GM12874 (cell line): ENCODE data around the gene ARHGEF38.

ENCODE experiments used
- TF ChIP-seq, protein P1 (sequence below): IDR thresholded peaks from 2 replicates; pipeline ENCODE4 v1.5.1; 2011; ENCODE audit warnings: low read depth, mild to moderate bottlenecking, control low read depth, low read length, moderate library complexity; ENCODE audit not compliant: insufficient read depth

The ARHGEF38 gene

DNA sequence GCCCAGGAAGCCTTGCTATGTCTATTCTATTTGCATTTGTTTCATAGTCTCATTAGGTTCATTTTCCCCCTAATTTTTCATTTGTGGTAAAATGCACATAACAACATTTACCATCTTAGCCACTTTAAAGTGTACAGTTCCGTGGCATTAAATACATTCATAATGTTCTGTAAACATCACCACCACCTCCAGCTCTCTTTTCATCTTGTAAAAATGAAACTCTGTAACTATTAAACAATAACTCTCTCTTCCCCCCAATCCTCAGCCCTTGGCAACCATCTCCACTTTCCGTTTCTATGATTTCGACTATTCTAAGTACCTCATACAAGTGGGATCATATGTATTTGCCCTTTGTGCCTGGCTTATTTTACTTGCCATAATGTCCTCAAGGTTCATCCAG, 19.9 kb downstream of the ARHGEF38 start:
- TF ChIP-seq, protein P1, sequence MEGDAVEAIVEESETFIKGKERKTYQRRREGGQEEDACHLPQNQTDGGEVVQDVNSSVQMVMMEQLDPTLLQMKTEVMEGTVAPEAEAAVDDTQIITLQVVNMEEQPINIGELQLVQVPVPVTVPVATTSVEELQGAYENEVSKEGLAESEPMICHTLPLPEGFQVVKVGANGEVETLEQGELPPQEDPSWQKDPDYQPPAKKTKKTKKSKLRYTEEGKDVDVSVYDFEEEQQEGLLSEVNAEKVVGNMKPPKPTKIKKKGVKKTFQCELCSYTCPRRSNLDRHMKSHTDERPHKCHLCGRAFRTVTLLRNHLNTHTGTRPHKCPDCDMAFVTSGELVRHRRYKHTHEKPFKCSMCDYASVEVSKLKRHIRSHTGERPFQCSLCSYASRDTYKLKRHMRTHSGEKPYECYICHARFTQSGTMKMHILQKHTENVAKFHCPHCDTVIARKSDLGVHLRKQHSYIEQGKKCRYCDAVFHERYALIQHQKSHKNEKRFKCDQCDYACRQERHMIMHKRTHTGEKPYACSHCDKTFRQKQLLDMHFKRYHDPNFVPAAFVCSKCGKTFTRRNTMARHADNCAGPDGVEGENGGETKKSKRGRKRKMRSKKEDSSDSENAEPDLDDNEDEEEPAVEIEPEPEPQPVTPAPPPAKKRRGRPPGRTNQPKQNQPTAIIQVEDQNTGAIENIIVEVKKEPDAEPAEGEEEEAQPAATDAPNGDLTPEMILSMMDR: no peak

DNA sequence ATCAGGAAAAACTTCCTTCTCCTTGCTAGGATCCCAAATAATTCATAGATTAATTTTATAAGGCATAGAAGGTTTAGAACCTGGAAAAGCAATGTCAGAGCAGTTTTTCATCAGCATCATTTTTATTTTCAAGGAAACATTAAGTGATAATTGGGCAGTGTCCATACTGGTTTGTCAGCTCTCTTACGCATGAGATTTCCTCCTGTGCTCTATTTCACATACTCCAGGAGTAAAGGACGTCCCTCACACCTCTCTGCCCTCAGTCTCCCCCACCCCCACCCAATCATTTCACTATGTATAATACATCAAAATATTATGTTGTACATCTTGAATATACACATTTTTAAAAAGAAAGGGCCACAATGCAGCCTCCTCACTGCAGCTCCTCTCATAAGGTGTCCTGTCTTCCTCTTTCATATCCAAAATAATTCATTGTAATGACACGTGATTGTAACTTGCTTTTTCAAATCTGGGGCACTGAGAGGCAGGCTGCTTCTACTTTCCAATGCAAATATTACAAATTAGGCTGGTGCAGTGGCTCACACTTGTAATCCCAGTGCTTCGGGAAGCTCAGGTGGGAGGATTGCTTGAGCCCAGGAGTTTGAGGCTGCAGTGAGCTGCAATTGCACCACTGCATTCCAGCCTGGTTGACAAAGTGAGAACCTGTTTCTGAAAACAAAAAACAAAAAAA, 34.4 kb downstream of the ARHGEF38 start:
- TF ChIP-seq, protein P1: no peak

DNA sequence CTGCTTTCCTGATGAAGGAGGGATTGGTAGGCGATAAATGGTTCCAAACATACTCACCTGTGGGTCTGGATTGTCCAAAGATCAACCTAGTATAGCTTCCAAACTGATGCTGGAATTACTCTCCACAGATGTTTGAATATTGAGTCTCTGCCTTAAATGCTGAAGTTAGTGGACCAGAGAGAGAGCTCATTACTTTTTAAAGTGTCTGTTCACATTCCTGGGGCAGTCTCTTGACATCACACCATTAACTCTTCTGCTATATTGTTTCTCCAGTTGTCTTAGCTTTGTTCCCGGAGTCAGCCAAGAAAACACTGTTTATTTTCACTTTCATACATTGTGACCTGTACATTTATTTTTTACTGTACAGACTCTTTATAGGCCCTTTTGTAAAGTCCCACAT, 35.4 kb downstream of the ARHGEF38 start:
- TF ChIP-seq, protein P1: no peak

DNA sequence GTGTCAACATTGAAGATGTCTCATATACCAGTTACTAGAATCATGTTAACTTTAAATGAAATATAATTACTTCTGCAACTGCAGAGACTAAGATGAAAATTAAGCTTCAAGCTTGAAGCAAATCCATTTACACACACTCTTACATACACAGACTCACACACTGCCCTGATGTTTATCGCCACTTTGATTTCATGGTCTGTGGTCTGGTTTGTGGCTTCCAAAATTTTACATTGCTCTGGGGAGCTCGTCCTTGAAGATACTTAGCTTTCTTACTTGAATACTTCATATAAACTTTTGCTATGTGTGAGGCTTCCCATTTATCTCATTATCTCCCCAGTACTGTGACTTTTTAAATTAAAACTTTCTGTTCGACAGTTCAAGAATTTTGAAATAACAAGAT, 35.8 kb downstream of the ARHGEF38 start:
- TF ChIP-seq, protein P1: no peak

DNA sequence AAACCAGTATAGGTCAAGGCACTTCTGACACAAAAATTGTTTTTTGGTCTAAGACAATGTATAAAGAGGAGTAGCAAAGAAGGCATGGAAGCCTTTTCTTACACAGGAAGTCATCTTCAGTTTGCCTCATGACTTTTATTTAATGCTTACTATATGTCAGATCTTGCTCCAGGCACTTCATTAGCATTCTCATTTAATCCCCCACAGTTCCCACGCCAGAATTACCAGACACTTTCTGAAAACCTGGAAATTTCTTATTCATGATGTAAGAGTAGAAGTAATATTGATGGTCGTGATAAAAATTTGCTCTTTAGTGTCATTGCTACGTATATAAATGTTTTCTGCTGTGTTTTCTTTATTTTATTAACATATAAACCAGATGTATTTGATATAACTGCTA, 39.2 kb downstream of the ARHGEF38 start:
- TF ChIP-seq, protein P1: no peak

DNA sequence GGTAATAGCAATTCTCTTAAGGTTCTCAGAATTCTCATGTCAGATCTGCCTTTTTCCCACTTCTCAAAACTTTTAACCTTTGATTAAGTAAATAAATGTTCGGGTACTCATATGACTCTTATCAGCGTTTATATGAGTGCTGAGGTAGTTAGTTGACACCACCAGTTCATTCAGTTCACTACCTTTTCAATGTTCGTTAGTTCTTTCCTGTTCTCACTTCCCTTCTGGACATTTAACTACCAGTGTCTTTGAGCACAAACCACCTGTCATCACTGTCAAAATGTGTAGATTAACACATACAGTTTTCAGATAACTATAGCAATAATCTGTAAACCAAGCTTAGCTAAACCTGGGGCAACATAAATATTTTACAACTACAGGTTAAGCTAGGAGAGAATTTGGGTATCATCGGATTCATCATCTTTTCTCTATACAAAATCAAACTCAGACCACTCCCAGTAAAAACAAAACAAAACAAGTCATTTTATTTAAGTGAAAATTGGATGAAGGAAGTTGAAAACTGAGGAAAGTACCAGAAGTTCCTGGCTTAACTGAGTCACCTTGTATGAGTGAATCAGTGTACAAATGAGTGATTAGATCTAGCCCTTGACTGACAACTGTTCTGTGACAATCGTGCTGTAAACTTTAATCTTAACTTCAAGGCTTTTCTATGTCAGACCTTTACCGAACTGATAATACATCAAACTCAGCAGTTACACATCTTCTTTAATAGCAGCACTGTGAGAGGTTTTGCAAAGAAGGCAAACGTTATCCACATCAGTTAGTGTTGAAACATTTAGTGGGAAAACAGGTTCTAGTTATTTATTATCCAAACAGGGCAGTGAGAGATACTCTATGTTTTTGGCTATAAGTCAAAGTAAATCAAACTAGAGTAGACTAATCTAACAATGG, 41.9 kb downstream of the ARHGEF38 start:
- TF ChIP-seq, protein P1: no peak

DNA sequence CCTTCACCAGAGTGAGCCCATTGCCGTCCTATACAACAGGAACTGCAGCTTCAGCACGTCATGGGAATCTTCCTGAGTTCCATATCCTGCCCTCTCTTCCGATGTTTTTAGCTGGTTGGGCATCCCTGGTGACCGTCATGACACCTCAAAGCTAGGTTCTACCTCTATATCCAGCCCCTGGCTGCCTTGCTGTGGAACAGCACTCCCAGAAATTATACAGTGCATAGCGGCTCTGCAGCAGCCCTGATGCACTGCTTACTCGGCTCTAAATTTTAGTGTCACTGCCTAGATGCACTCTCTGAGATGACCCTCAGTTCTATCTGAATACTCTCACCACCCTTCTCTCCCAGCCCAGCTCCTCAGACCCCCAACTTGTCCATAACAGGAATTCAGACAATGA, 44.3 kb downstream of the ARHGEF38 start:
- TF ChIP-seq, protein P1: no peak
